Inferior parietal cortex (tissue), 1 donor: ENCODE results near the gene LRMDA.

Source experiments
- DNase-seq: peaks from one replicate; pipeline ENCODE4 v3.0.0-alpha.2; 2016; ENCODE audit errors: extremely low spot score

LRMDA gene

DNA sequence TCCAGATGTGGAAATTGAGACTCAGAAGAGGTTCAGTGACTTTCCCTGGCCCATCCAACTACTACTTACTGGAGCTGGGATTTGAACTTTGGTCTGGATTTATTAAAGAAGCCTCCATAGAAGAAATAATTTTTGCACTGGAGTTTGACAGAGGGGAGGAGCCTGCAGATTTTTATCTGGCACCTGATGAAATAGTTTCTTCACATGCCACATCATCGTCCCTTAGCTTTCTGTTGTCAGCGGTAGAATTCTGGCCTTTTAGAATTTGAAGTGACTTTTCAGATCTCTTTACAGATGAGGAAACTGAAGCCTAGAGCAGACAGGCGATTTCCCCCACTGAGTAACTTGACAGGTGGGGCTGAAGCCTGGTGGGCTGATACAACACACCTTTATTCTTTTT lies 233.5 kb downstream of the LRMDA start:
- no peak for DNase-seq

GRCh38 chr10:75665707-75666106 lies 234.3 kb downstream of the LRMDA start:
- no peak for DNase-seq

DNA sequence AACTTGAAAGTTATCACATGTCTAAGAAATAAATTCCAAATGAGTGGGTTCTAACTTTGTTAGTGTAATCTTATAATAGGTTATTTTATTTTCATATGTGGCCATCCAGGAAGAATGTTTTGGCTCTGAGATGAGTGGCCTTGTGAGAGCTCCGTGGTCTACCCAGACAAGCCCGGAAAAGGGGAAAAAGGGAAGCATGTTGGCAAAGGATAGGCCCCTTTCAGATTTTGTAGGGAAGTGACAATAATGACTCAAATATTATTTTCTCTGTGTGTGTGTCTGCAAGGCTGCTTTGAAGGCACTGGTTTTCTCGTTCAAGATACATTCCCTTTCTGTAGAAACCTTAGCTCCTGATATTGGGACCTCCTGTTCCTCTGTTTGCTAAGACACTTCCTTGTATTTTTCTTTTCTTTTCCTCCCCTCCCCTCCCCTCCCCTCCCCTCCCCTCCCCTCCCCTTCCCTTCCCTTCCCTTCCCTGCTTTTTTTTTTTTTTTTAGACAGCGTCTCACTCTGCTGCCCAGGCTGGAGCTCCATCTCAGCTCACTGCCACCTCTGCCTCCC lies 240.8 kb downstream of the LRMDA start:
- DNase-seq: no peak

- no peak for DNase-seq
Measured at GRCh38 chr10:75672842-75673241, 241.4 kb downstream of the LRMDA start.

DNA sequence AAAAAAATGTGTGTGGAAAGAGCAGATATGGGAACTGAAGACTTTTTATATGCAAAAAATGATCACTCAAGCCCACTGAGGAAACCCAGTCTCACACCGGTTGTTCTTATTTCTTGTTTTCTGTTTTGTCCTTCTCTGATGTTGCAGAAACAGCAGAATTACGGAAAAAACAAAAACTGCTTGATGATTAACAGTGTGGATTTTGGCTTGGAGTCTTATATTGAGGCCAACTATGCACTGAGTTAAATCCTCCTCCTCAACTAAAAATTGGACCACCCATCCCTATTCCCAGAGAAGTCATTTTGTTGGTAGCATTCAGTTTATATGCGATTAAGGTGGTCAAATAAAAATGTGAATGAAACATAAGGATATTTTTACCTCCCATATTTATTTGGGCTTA lies 246.1 kb downstream of the LRMDA start:
- no peak for DNase-seq

GRCh38 chr10:75678527-75678926 lies 247.1 kb downstream of the LRMDA start:
- DNase-seq: no peak

DNA sequence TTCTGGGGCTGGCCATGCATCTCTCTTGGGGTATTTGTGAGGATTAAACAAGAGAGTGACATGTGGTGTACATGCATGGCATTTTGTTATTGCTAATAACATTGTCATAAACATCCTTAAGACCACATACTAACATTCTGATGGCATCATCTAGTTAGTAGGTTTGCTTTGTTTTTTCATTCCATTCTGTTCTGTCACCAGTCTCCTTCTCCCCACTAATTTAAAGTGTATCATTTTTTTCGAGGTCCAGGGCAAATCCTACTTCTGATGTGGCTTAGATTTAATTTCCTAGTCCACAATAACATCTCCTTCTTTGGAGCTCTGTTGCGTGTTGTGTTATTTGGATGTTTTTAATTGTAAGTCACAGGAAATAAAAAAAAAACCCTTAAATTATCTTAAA lies 248.1 kb downstream of the LRMDA start:
- DNase-seq: no peak

DNA sequence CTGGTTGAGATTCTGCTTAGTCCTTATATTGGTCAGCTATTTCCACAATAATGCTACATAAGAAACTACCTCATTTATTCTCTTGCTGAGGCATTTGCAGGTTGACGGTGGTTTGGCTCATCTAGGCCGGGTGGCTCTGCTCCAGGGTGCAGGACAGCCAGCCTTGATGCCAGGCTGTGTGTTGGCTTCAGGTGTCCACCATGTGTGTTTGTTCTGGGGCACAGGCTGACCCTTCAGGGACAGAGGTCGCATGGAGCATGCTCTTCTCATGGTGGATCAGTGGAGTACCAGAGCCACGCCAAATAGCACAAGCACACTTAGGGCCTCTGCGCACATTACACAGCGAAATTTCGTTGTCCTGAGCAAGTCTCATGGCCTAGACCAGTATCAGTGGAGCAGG lies 249.9 kb downstream of the LRMDA start:
- DNase-seq: no peak

DNA sequence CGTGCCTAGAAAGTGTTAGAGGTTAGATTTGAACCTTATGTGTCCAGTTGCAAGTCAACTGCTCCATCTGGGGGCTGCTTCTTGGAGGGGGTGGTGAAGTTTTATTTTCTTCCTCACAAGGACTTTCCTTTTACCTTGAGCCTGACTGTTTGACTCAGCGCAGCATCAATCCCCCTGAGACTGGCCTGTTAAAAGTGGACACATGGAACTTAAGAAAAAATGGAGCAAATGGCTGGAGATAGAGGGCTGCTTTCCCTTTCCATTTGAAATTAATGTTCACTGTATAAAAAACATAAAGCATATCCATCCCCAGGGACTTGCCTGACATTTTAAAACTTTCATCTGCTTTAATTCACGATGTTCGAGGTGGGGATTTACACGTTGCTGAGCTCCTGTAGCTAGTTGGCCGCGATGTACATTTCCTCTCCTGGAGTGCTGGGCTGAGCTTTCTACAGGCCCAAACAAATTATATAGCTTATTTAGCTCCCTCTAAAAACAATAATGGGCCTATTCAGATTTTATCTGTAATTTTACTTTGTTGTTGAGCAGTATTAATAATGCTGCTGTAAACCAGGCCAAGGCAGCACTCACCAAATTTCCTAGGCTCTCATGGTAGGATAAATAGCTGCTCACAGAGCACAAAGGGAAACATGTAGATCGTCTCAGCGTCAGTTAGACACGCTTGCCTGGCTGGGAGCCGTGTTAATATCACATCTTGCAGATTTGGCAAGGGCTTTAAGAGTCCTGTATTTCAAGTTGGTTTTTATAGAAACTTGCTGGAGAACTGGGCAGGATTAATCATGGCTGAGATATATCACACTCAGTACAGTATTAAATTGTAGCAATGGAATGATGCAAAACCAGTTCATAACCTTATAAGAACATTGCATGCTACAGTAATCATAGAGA lies 251.5 kb downstream of the LRMDA start:
- DNase-seq: no peak

DNA sequence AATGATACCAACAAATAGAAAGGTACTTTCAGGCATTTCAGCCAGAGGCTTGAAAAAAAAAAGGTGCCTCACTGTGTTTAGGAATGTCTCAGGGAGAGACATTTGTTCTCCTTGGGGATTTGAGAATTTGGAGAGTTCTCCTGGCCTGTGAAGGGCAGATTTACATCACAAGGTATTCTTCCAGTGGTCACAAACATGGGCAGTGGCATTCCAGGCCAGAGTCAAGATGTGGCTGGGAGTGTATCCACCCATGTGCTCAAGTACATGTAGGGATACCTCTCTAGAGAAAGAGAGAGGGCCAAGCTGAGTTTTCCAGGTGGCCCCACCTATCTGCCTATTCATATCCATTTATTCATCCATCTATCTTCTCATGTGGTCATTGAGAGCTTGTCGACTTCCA lies 253.8 kb downstream of the LRMDA start:
- DNase-seq: no peak

DNA sequence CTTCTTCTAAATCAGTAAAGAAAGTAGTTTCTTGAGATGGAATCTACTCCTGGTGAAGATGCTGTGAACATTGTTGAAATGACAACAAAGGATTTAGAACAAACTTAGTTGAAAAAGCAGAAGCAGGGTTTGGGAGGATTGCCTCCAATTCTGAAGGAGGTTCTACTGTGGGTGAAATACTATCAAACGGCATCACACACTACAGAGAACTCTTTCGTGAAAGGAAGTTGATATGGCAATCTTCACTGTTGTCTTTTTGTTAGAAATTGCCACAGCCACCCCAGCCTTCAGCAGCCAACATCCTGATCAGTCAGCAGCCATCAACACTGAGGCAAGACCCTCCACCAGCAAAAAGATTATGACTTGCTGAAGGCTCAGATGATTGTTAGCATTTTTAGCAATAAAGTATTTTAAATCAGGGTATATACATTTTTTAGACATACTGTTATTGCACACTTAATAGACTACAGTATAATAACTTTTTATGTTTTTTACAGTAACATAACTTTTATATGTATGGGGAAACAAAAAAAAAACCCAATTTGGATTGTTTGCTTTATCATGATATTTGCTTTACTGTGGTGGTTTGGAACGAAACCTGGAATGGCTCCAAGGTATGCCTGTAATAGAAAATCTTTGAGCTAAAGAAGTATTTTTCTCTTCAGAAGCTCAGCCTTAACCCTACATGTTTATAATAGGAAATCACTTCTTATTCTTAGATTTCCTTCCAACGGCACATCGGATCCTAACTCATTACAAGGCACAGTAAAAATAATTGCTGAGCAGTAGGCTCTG lies 257.3 kb downstream of the LRMDA start:
- DNase-seq: no peak

DNA sequence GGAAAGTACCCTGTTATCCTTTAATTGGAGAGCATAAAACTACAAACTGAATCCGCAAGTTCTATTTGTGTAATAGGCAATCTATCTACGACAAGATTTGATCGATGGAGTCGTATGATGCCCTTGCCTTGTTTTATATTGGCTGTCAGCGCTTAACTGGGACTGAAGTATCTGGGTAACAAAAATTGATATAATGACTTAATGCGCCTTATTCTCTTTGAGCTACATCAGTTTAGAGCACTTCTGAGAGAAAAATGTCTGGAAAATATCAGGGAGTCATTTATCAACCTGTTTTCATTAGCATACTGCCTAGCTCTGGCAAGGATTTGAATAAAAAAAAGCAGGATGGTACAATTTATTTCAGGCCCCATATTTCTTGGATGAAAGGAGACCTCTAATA lies 262.1 kb downstream of the LRMDA start:
- DNase-seq: no peak

DNA sequence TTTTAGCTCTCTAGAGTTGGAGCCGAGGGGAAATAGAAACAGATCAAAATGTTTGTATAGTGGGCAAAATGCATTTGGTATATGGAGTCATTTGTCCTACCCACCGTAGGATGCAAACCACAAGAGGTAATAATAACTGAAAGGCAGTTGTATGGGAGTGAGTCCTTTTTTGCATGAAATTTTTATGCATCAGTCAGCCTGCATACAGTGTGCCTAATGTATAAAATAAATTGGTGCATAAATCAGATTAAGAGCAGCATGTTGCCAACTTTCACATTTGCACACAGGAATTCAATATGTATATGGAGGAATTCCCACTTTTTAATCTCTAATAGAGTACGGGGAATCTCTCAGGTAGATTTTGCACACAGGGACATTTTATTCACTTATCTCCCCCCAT lies 262.8 kb downstream of the LRMDA start:
- no peak for DNase-seq

DNA sequence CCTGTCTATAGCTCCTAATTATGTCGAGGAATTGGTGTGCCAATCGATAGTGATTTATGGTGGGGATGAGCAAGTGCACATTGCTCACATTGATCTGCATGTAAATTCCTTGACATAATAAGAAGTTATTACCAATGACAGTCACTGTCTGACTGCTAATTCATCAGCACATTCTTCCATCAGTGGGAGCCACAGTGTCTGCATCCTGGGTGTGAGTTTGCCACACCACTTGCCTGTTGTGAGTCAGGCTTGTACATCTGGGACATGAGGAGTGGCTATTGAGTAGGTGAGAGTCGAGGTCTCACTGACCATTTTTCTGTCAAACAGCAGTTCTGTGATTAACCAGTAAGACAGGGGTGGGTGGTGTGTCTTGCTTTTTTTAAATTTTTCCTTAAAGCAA lies 263.4 kb downstream of the LRMDA start:
- DNase-seq: no peak

DNA sequence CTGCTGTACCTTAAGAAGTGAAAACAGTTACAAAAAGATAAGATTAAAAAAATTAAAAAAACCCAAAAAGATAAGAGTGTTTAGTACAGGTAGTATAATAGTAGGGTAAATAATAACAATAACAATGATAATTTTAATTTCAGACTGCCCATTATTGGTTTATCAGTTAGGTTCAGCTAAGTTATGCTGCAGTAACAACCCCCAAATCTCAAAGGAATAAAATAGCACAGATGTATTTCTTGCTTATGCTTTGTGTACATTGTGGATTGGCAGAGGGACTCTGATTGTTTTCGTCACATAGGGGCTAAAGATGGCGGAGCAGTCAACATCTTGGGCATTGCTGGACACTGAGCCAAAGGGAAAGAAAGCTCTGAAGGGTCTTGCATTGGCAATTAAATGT lies 264.6 kb downstream of the LRMDA start:
- no peak for DNase-seq

DNA sequence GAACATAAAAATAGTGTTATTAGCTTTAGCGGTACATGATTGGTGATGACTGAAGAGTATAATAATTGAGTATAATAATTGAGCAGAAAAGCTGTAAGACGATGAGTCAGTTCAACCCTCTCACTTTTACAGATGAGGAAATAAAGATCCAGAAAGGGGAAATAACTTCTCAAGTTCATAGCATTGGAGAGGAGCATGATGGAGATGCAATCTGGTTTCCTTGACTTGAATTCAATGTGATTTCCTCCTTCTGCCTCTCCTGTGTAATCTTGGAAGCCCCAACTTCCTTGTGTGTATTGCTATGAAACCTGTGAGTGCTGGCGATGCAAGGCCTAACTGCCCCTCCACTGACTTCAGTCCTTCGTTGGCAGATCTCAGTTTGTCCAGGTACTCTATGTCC lies 265.1 kb downstream of the LRMDA start:
- no peak for DNase-seq

DNA sequence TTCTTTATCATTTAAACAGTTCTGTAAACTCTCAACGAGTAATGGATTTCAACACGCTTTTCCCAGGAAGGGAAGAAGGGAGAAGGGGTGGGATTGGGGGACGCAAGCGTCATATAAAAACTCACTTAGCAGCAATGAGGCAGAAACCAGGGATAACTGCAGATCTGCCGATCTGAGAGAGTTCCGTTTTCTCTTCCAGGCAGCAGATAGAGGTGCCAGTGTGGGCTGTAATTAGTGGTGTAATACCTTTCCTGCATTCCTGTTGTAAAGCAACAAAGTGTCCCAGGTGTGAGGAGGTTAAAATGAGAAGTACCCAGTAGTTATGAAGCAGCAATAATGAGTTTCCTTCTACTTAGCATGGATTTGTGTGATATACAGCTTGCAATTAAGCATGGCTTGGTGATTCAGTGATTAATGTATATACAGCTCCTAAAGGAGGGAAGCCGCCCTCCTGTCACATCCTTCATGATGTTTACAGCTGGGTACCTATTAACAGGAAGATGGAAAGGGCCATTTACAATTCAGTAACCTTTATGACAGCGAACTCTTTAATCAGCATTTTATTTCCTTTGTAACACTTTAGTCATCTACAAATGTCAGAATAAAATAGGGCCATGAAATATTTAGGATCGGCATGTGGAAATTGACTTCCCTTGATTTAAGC lies 271.9 kb downstream of the LRMDA start:
- DNase-seq: no peak

DNA sequence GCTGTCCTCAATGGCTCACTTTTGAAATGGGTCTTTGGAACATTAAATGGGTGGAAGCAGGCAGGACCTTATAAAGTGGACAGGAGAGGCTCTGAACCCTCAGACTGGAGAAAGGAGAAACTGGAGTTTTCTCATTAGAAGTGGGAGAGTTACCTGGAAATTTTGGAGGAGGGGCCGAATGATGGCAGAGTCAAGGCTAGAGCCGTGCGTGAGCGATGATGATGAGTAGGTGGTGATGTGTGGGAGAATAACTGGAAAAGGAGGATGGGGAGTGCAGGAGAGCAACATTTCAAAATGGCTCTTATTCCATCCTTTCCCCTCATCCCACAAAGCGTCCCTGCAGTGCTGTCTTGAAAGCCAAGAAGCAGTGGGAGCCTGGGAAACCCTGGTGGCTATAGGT lies 274.0 kb downstream of the LRMDA start:
- no peak for DNase-seq

- no peak for DNase-seq
Measured at GRCh38 chr10:75707080-75707840, 275.8 kb downstream of the LRMDA start.

DNA sequence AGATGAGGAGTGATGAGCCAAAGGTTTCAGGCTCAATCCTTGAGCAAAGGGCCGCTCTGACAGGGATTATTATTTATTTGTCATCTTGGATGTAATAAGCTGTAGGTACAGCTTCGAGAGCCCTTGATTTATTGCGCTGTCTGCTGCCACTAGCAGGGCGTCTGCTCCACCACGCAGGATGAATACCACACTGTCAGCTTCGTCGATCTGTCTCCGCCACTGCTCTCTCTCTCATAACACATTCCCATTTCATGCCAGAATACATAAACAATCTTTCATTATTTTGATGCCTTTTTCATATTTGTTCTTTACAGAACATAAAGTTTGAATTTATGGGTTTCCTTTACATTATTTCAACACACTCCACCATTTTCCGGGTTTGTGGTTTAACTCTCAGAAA lies 276.6 kb downstream of the LRMDA start:
- no peak for DNase-seq

- DNase-seq: no peak
Measured at GRCh38 chr10:75709245-75709644, 277.8 kb downstream of the LRMDA start.
